ENCODE data around the gene MBOAT7. TPM values are rescaled to one million over a fixed set of nuclear protein-coding genes. Genes with fewer than 3 reads are reported as not detected.

Gene MBOAT7
- total and polyA plus RNA-seq, 2 donors from 2014 or later, result 41.6 to 64.4 TPM

GRCh38 chr19:54149021-54149812 lies 40.2 kb downstream of the MBOAT7 start:
- Histone ChIP-seq H3K4me3 (ENCODE audit: low read length in 3 of 3) (no peak overlapping the region), H3K9ac (ENCODE audit: low read length in 3 of 3) (no peak overlapping the region), H3K36me3 (ENCODE audit: control insufficient read depth in 2 of 3, insufficient read depth in 3 of 3, low read length in 3 of 3) (peaks cover 4 to 57% (median 50%) of the 10 kb centered on the region in 3 donors), H3K9me3 (ENCODE audit: control insufficient read depth in 2 of 3, insufficient read depth in 1 of 3, low read length in 3 of 3) (no peaks in the 10 kb centered on the region), H3K27ac (ENCODE audit: low read depth in 2 of 2, low read length in 2 of 2) (no peak overlapping the region), H3K27me3 (ENCODE audit: control insufficient read depth, insufficient read depth, low read length) (no peaks in the 10 kb centered on the region), H3K4me1 (ENCODE audit: control insufficient read depth in 2 of 3, insufficient read depth in 2 of 3, low read depth in 1 of 3, low read length in 3 of 3) (no peaks in the 10 kb centered on the region)
- TF ChIP-seq CTCF (IDR thresholded peaks at IDR 0.05; ENCODE audit: borderline replicate concordance, extremely low read depth, insufficient read depth), result no peak
- FAIRE-seq (no peak), DNase-seq (no peak)
- intact Hi-C loops (cut with DNase I), result no loop called here

DNA sequence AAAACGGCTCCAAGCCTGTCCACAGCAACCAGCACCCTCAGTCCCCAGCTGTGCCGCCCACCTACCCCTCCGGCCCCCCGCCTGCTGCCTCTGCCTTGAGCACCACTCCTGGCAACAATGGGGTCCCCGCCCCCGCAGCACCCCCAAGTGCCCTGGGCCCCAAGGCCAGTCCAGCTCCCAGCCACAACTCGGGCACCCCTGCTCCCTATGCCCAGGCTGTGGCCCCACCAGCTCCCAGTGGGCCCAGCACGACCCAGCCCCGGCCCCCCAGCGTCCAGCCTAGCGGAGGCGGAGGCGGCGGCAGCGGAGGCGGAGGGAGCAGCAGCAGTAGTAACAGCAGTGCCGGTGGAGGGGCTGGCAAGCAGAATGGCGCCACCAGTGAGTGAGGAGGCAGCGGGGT lies 41.2 kb downstream of the MBOAT7 start:
- DNase-seq (peak in 1 of 5 donors; percentile 77), FAIRE-seq (no peak)
- no peak overlapping the region for H3K27ac ChIP-seq (ENCODE audit: low read depth in 2 of 2, low read length in 2 of 2)

DNA sequence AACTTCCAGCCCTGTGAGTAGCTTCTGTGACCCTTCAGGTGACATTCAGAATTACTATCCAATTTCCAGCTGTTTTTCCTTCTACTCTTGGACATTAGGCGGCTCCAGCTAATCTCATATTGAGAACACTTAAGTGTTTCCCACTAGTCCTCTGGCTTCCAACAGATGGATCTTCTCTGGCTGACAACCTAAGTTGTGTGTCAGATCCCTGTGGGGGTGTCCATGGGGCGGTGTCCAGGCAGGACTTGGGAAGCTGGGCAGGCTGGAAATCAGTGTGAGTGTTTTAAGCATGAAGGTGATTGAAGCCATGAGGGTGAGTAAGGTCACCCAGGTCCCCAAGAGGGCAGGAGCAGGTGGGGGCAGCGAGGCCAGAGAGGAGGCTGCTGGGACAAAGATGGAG lies 41.7 kb downstream of the MBOAT7 start:
- Histone ChIP-seq H3K4me1 (ENCODE audit: control insufficient read depth in 2 of 3, insufficient read depth in 2 of 3, low read depth in 1 of 3, low read length in 3 of 3) (no peaks in the 10 kb centered on the region), H3K9me3 (ENCODE audit: control insufficient read depth in 2 of 3, insufficient read depth in 1 of 3, low read length in 3 of 3) (no peaks in the 10 kb centered on the region), H3K9ac (ENCODE audit: low read length in 3 of 3) (no peak overlapping the region), H3K27me3 (ENCODE audit: control insufficient read depth, insufficient read depth, low read length) (no peaks in the 10 kb centered on the region), H3K27ac (ENCODE audit: low read depth in 2 of 2, low read length in 2 of 2) (no peak overlapping the region), H3K36me3 (ENCODE audit: control insufficient read depth in 2 of 3, insufficient read depth in 3 of 3, low read length in 3 of 3) (peaks cover 14 to 65% (median 57%) of the 10 kb centered on the region in 3 donors), H3K4me3 (ENCODE audit: low read length in 3 of 3) (no peak overlapping the region)
- intact Hi-C loops (cut with DNase I), result no loop called here
- DNase-seq (peak in 4 of 5 donors; percentile 33 to 92 (median 64)), FAIRE-seq (no peak)
- no peak for TF ChIP-seq CTCF (IDR thresholded peaks at IDR 0.05; ENCODE audit: borderline replicate concordance, extremely low read depth, insufficient read depth)

More for the DNA sequence above, 41.2 kb downstream of the MBOAT7 start:
- Histone ChIP-seq H3K36me3 (ENCODE audit: control insufficient read depth in 2 of 3, insufficient read depth in 3 of 3, low read length in 3 of 3) (peaks cover 11 to 61% (median 53%) of the 10 kb centered on the region in 3 donors), H3K27me3 (ENCODE audit: control insufficient read depth, insufficient read depth, low read length) (no peaks in the 10 kb centered on the region), H3K9ac (ENCODE audit: low read length in 3 of 3) (no peak overlapping the region), H3K4me1 (ENCODE audit: control insufficient read depth in 2 of 3, insufficient read depth in 2 of 3, low read depth in 1 of 3, low read length in 3 of 3) (no peaks in the 10 kb centered on the region), H3K4me3 (ENCODE audit: low read length in 3 of 3) (no peak overlapping the region), H3K9me3 (ENCODE audit: control insufficient read depth in 2 of 3, insufficient read depth in 1 of 3, low read length in 3 of 3) (no peaks in the 10 kb centered on the region)
- TF ChIP-seq CTCF (IDR thresholded peaks at IDR 0.05; ENCODE audit: borderline replicate concordance, extremely low read depth, insufficient read depth), result no peak
- intact Hi-C loops (cut with DNase I), result no loop called here

All from kidney (tissue), 14 donors.